Heart right ventricle (tissue), 16 donors: ENCODE data around the gene ADGRF4. TPM values are rescaled to one million over a fixed set of nuclear protein-coding genes. Genes with fewer than 3 reads are reported as not detected.

Source experiments
- ATAC-seq, 8 donors: fragments of 200-7000 bp; cut with Tn5 transposase; one replicate each; pipeline ENCODE4 v1.9.1; 2020; ENCODE audit warnings: mild to moderate bottlenecking in 8 of 8, moderate library complexity in 8 of 8, moderate number of reproducible peaks in 1 of 8
- DNase-seq, 2 donors: peaks; one replicate each; pipeline ENCODE4 v3.0.0-alpha.2; 2020
- H3K27ac ChIP-seq, 10 donors: fragments of 200-600 bp; sonication (generic) in 2 of 10; one replicate each; pipeline versions ENCODE4 v1.5.0 to v1.8.0; 2020 to 2022; ENCODE audit warnings: mild to moderate bottlenecking in 3 of 10
- H3K27me3 ChIP-seq, 7 donors: fragments of 200-600 bp; one replicate each; pipeline ENCODE4 v1.8.0; 2021 to 2022; ENCODE audit warnings: mild to moderate bottlenecking in 2 of 7
- H3K36me3 ChIP-seq, 9 donors: fragments of 200-600 bp; sonication (generic) in 1 of 9; one replicate each; pipeline versions ENCODE4 v1.5.0 to v1.8.0; 2020 to 2022; ENCODE audit warnings: mild to moderate bottlenecking in 2 of 9
- H3K4me1 ChIP-seq, 9 donors: fragments of 200-600 bp; sonication (generic) in 1 of 9; one replicate each; pipeline versions ENCODE4 v1.5.0 to v1.8.0; 2020 to 2022; ENCODE audit warnings: mild to moderate bottlenecking in 4 of 9
- H3K4me3 ChIP-seq, 10 donors: fragments of 200-600 bp; sonication (generic) in 2 of 10; one replicate each; pipeline versions ENCODE4 v1.5.0 to v1.8.0; 2020 to 2022; ENCODE audit warnings: mild to moderate bottlenecking in 7 of 10, moderate library complexity in 2 of 10
- H3K9me3 ChIP-seq, 11 donors: fragments of 200-600 bp in 10 of 11; sonication (generic) in 2 of 11; one replicate each; pipeline versions ENCODE4 v1.5.0 to v1.8.0; 2013 to 2022; ENCODE audit warnings: mild to moderate bottlenecking in 2 of 11, control low read depth in 1 of 11, moderate library complexity in 1 of 11
- CTCF ChIP-seq, 9 donors: fragments of 200-600 bp; sonication (generic) in 2 of 9; IDR thresholded peaks; one replicate each; pipeline versions ENCODE4 v1.5.0 to v1.8.0; 2021 to 2022; ENCODE audit warnings: antibody characterized with exemption in 9 of 9, mild to moderate bottlenecking in 5 of 9, moderate library complexity in 1 of 9
- WGBS, 2 donors: extraction: QIAGEN DNeasy Blood & Tissue Kit; methylation state at CpG; one replicate each; pipeline ENCODE4 v1.1.7; 2013; ENCODE audit warnings: inconsistent platforms in 1 of 2; 5-methylcytosine and 5-hydroxymethylcytosine counted together
- intact Hi-C, 10 donors: fragments of 100-400 bp; cut with DNase I; formaldehyde crosslinking; loops; one replicate each; pipeline versions ENCODE4 v1.11.1 to v1.14.2; 2022
- polyA plus RNA-seq, 2 donors: library from polyadenylated mRNA; stranded (reverse); fragments of 200-250 nt; gene quantifications; one replicate each; pipeline ENCODE4 v1.2.3, GENCODE V29; 2013
- total RNA-seq, 10 donors: library from RNA; stranded (reverse); fragmentation: NEBNext Ultra II Directional in 3 of 10; extraction: Animal tissue kit (Norgen Biotek cat#: 25700) in 3 of 10; gene quantifications; one replicate each; pipeline versions ENCODE4 v1.2.1 to v1.2.4, GENCODE V29; 2021 to 2023
- donor health status: Arrhythmogenic right ventricular cardiomyopathy.
- donor health status: ischemic (EF 13 %, LVEDD 7.1; RV severe dilation, severe dysfunction).
- donor health status: healthy with polysubstance abuse.
- donor health status: DM: no; HTN: yes; CAD: no.
- donor health status: DM: no; HTN: no; CAD: no.
- donor health status: ischemic (EF 25% LVEDD 6.9; RV normal size, moderate dysfunction).
- donor health status: ischemic (EF 25% LVEDD 5.7; RV mildly dilated, moderate dysfunction).
- donor health status: healthy.
- donor health status: DM: yes; HTN: yes; CAD: no.
- donor health status: Ischemic cardiomyopathy.
- donor health status: ischemic (EF 35%, LVEDD 5.7; RV mildly dilated, moderate dysfunction).
- donor health status: nonischemic (EF 11% LVEDD 7.7; RV severe dilation, severe dysfunction).
- donor health status: DM: yes; HTN: yes; CAD: no.
- donor health status: PGD.
- donor health status: ischemic (EF 29% LVEDD 5.4; RV normal size, mild dysfunction).
- donor health status: nonischemic (EF 23%, LVEDD 6.1; RV moderate dilation, normal function).

Gene ADGRF4
- total and polyA plus RNA-seq, 12 donors: 0.01 to 0.74 (median 0.11) TPM; not detected in 7

- no peak overlapping the region for H3K4me3 ChIP-seq
- ATAC-seq (no peak), DNase-seq (no peak)
- no peaks in the 10 kb centered on the region for H3K27me3 ChIP-seq
- 77 to 86% methylated on average over 3 of the region's 3 CpGs for WGBS, 2 donors
- TF ChIP-seq CTCF (IDR thresholded peaks at IDR 0.05): no peak
- intact Hi-C loops: no loop called here
- H3K36me3 ChIP-seq: no peaks in the 10 kb centered on the region
- no peak overlapping the region for H3K27ac ChIP-seq
- H3K9me3 ChIP-seq: peaks cover 0 to 3% (median 0%) of the 10 kb centered on the region in 11 donors
- H3K4me1 ChIP-seq: no peaks in the 10 kb centered on the region
Observed at GRCh38 chr6:47722194-47722593, 23.8 kb downstream of the ADGRF4 start.

GRCh38 chr6:47724300-47724699 is 25.9 kb downstream of the ADGRF4 start:
- TF ChIP-seq CTCF (IDR thresholded peaks at IDR 0.05): no peak
- no peak overlapping the region for H3K27ac ChIP-seq
- DNase-seq (no peak), ATAC-seq (no peak)
- no peaks in the 10 kb centered on the region for H3K36me3 ChIP-seq
- H3K4me1 ChIP-seq: no peaks in the 10 kb centered on the region
- H3K4me3 ChIP-seq: no peak overlapping the region
- no peaks in the 10 kb centered on the region for H3K27me3 ChIP-seq
- 88 to 93% methylated on average over 2 of the region's 2 CpGs for WGBS, 2 donors
- peaks cover 0 to 3% (median 0%) of the 10 kb centered on the region in 11 donors for H3K9me3 ChIP-seq
- intact Hi-C loops: no loop called here

GRCh38 chr6:47727391-47727790 is 29.0 kb downstream of the ADGRF4 start:
- no peaks in the 10 kb centered on the region for H3K9me3 ChIP-seq
- ATAC-seq: no peak
- no peaks in the 10 kb centered on the region for H3K4me1 ChIP-seq
- no peak for TF ChIP-seq CTCF (IDR thresholded peaks at IDR 0.05)
- DNase-seq: no peak
- no peak overlapping the region for H3K4me3 ChIP-seq
- WGBS, 2 donors: 39 to 59% methylated on average over 2 of the region's 2 CpGs
- no peak overlapping the region for H3K27ac ChIP-seq
- intact Hi-C loops: no loop called here
- H3K36me3 ChIP-seq: no peaks in the 10 kb centered on the region
- H3K27me3 ChIP-seq: no peaks in the 10 kb centered on the region

- Histone ChIP-seq H3K27ac (no peak overlapping the region), H3K4me1 (peaks cover 0 to 4% (median 0%) of the 10 kb centered on the region in 9 donors), H3K36me3 (no peaks in the 10 kb centered on the region), H3K9me3 (no peaks in the 10 kb centered on the region), H3K27me3 (no peaks in the 10 kb centered on the region), H3K4me3 (no peak overlapping the region)
- intact Hi-C loops: no loop called here
- WGBS, 2 donors: 40 to 42% methylated on average over 2 of the region's 2 CpGs
- ATAC-seq (no peak), DNase-seq (no peak)
- no peak for TF ChIP-seq CTCF (IDR thresholded peaks at IDR 0.05)
Observed at GRCh38 chr6:47729019-47729418, 30.6 kb downstream of the ADGRF4 start.
